ENCODE results near the gene ATE1.
A peak's percentile ranks its signal among the peaks of the same experiment; 100 is the strongest.
"Not testable (repeated sequence)": the region's sequence is repeated elsewhere in the genome, so short reads cannot be mapped to it uniquely, and the experiment has no call there.

The ATE1 gene

GRCh38 chr10:121930268-121931085 lies 2.6 kb upstream of the ATE1 start:
- H3K27ac ChIP-seq (ENCODE audit: low read depth, low read length); H3K27me3 ChIP-seq (ENCODE audit: control insufficient read depth in 1 of 2, insufficient read depth in 2 of 2, low read length in 2 of 2); H3K9ac ChIP-seq (ENCODE audit: low read depth in 1 of 2, low read length in 2 of 2): not testable (repeated sequence)

GRCh38 chr10:121929585-121930267 lies 1.9 kb upstream of the ATE1 start:
- H3K36me3 ChIP-seq (ENCODE audit: control insufficient read depth in 1 of 2, insufficient read depth in 2 of 2, low read length in 2 of 2); H3K27me3 ChIP-seq (ENCODE audit: control insufficient read depth in 1 of 2, insufficient read depth in 2 of 2, low read length in 2 of 2); H3K9me3 ChIP-seq (ENCODE audit: control insufficient read depth in 1 of 2, low read length in 2 of 2); H3K27ac ChIP-seq (ENCODE audit: low read depth, low read length); H3K9ac ChIP-seq (ENCODE audit: low read depth in 1 of 2, low read length in 2 of 2): not testable (repeated sequence)
- Histone ChIP-seq H3K4me1 (ENCODE audit: control insufficient read depth in 1 of 2, insufficient read depth in 2 of 2, low read length in 2 of 2) (peaks cover 5 to 33% of the 10 kb centered on the region in 2 donors), H3K4me3 (ENCODE audit: low read depth in 1 of 2, low read length in 2 of 2) (peak overlapping the region in 1 of 2 donors; percentile 28)

More at GRCh38 chr10:121930268-121931085, 2.6 kb upstream of the ATE1 start:
- not testable (repeated sequence) for H3K9me3 ChIP-seq (ENCODE audit: control insufficient read depth in 1 of 2, low read length in 2 of 2); H3K36me3 ChIP-seq (ENCODE audit: control insufficient read depth in 1 of 2, insufficient read depth in 2 of 2, low read length in 2 of 2); H3K4me3 ChIP-seq (ENCODE audit: low read depth in 1 of 2, low read length in 2 of 2)
- H3K4me1 ChIP-seq (ENCODE audit: control insufficient read depth in 1 of 2, insufficient read depth in 2 of 2, low read length in 2 of 2): peaks cover 5 to 38% of the 10 kb centered on the region in 2 donors

GRCh38 chr10:121928528-121928884 lies 675 bp upstream of the ATE1 start:
- Histone ChIP-seq H3K4me1 (ENCODE audit: control insufficient read depth in 1 of 2, insufficient read depth in 2 of 2, low read length in 2 of 2) (peaks cover 5 to 33% of the 10 kb centered on the region in 2 donors), H3K36me3 (ENCODE audit: control insufficient read depth in 1 of 2, insufficient read depth in 2 of 2, low read length in 2 of 2) (peaks cover 0 to under 1% of the 10 kb centered on the region in 2 donors), H3K27ac (ENCODE audit: low read depth, low read length) (peak overlapping the region; percentile 92), H3K4me3 (ENCODE audit: low read depth in 1 of 2, low read length in 2 of 2) (peak overlapping the region; percentile 88 to 95), H3K9ac (ENCODE audit: low read depth in 1 of 2, low read length in 2 of 2) (peak overlapping the region; percentile 97 to 98), H3K27me3 (ENCODE audit: control insufficient read depth in 1 of 2, insufficient read depth in 2 of 2, low read length in 2 of 2) (no peaks in the 10 kb centered on the region), H3K9me3 (ENCODE audit: control insufficient read depth in 1 of 2, low read length in 2 of 2) (no peaks in the 10 kb centered on the region)

GRCh38 chr10:121927318-121927840 lies 452 bp downstream of the ATE1 start:
- Histone ChIP-seq H3K9ac (ENCODE audit: low read depth in 1 of 2, low read length in 2 of 2) (peak overlapping the region; percentile 91 to 97), H3K27me3 (ENCODE audit: control insufficient read depth in 1 of 2, insufficient read depth in 2 of 2, low read length in 2 of 2) (no peaks in the 10 kb centered on the region), H3K27ac (ENCODE audit: low read depth, low read length) (peak overlapping the region; percentile 91), H3K9me3 (ENCODE audit: control insufficient read depth in 1 of 2, low read length in 2 of 2) (no peaks in the 10 kb centered on the region), H3K36me3 (ENCODE audit: control insufficient read depth in 1 of 2, insufficient read depth in 2 of 2, low read length in 2 of 2) (peaks cover 3 to 11% of the 10 kb centered on the region in 2 donors), H3K4me3 (ENCODE audit: low read depth in 1 of 2, low read length in 2 of 2) (peak overlapping the region; percentile 88 to 95), H3K4me1 (ENCODE audit: control insufficient read depth in 1 of 2, insufficient read depth in 2 of 2, low read length in 2 of 2) (peaks cover 5 to 33% of the 10 kb centered on the region in 2 donors)

- Histone ChIP-seq H3K4me1 (ENCODE audit: control insufficient read depth in 1 of 2, insufficient read depth in 2 of 2, low read length in 2 of 2) (peaks cover 5 to 31% of the 10 kb centered on the region in 2 donors), H3K9me3 (ENCODE audit: control insufficient read depth in 1 of 2, low read length in 2 of 2) (no peaks in the 10 kb centered on the region), H3K27me3 (ENCODE audit: control insufficient read depth in 1 of 2, insufficient read depth in 2 of 2, low read length in 2 of 2) (no peaks in the 10 kb centered on the region), H3K4me3 (ENCODE audit: low read depth in 1 of 2, low read length in 2 of 2) (peak overlapping the region; percentile 88 to 95), H3K27ac (ENCODE audit: low read depth, low read length) (peak overlapping the region; percentile 91), H3K9ac (ENCODE audit: low read depth in 1 of 2, low read length in 2 of 2) (peak overlapping the region; percentile 91 to 97), H3K36me3 (ENCODE audit: control insufficient read depth in 1 of 2, insufficient read depth in 2 of 2, low read length in 2 of 2) (peaks cover 4 to 12% of the 10 kb centered on the region in 2 donors)
These were observed 1.0 kb downstream of the ATE1 start for GRCh38 chr10:121926671-121927317.

- H3K9me3 ChIP-seq (ENCODE audit: control insufficient read depth in 1 of 2, low read length in 2 of 2): no peaks in the 10 kb centered on the region
- no peak overlapping the region for H3K27ac ChIP-seq (ENCODE audit: low read depth, low read length)
- no peaks in the 10 kb centered on the region for H3K27me3 ChIP-seq (ENCODE audit: control insufficient read depth in 1 of 2, insufficient read depth in 2 of 2, low read length in 2 of 2)
- no peak overlapping the region for H3K9ac ChIP-seq (ENCODE audit: low read depth in 1 of 2, low read length in 2 of 2)
- H3K4me1 ChIP-seq (ENCODE audit: control insufficient read depth in 1 of 2, insufficient read depth in 2 of 2, low read length in 2 of 2): peaks cover 5 to 24% of the 10 kb centered on the region in 2 donors
- H3K36me3 ChIP-seq (ENCODE audit: control insufficient read depth in 1 of 2, insufficient read depth in 2 of 2, low read length in 2 of 2): peaks cover 4 to 12% of the 10 kb centered on the region in 2 donors
- H3K4me3 ChIP-seq (ENCODE audit: low read depth in 1 of 2, low read length in 2 of 2): peak overlapping the region; percentile 88 to 95
These were observed 1.7 kb downstream of the ATE1 start for GRCh38 chr10:121926157-121926556.

GRCh38 chr10:121921238-121921931 lies 6.4 kb downstream of the ATE1 start:
- Histone ChIP-seq H3K36me3 (ENCODE audit: control insufficient read depth in 1 of 2, insufficient read depth in 2 of 2, low read length in 2 of 2) (peaks cover 4 to 15% of the 10 kb centered on the region in 2 donors), H3K9me3 (ENCODE audit: control insufficient read depth in 1 of 2, low read length in 2 of 2) (no peaks in the 10 kb centered on the region), H3K4me1 (ENCODE audit: control insufficient read depth in 1 of 2, insufficient read depth in 2 of 2, low read length in 2 of 2) (no peaks in the 10 kb centered on the region), H3K27me3 (ENCODE audit: control insufficient read depth in 1 of 2, insufficient read depth in 2 of 2, low read length in 2 of 2) (no peaks in the 10 kb centered on the region), H3K27ac (ENCODE audit: low read depth, low read length) (no peak overlapping the region), H3K4me3 (ENCODE audit: low read depth in 1 of 2, low read length in 2 of 2) (no peak overlapping the region), H3K9ac (ENCODE audit: low read depth in 1 of 2, low read length in 2 of 2) (no peak overlapping the region)

GRCh38 chr10:121919666-121920065 lies 8.2 kb downstream of the ATE1 start:
- Histone ChIP-seq H3K4me1 (ENCODE audit: control insufficient read depth in 1 of 2, insufficient read depth in 2 of 2, low read length in 2 of 2) (no peaks in the 10 kb centered on the region), H3K9me3 (ENCODE audit: control insufficient read depth in 1 of 2, low read length in 2 of 2) (no peaks in the 10 kb centered on the region), H3K36me3 (ENCODE audit: control insufficient read depth in 1 of 2, insufficient read depth in 2 of 2, low read length in 2 of 2) (peaks cover 4 to 15% of the 10 kb centered on the region in 2 donors), H3K27ac (ENCODE audit: low read depth, low read length) (no peak overlapping the region), H3K9ac (ENCODE audit: low read depth in 1 of 2, low read length in 2 of 2) (no peak overlapping the region), H3K27me3 (ENCODE audit: control insufficient read depth in 1 of 2, insufficient read depth in 2 of 2, low read length in 2 of 2) (no peaks in the 10 kb centered on the region), H3K4me3 (ENCODE audit: low read depth in 1 of 2, low read length in 2 of 2) (no peak overlapping the region)

GRCh38 chr10:121918800-121919199 lies 9.0 kb downstream of the ATE1 start:
- not testable (repeated sequence) for H3K9me3 ChIP-seq (ENCODE audit: control insufficient read depth in 1 of 2, low read length in 2 of 2); H3K4me3 ChIP-seq (ENCODE audit: low read depth in 1 of 2, low read length in 2 of 2); H3K27ac ChIP-seq (ENCODE audit: low read depth, low read length); H3K9ac ChIP-seq (ENCODE audit: low read depth in 1 of 2, low read length in 2 of 2); H3K27me3 ChIP-seq (ENCODE audit: control insufficient read depth in 1 of 2, insufficient read depth in 2 of 2, low read length in 2 of 2); H3K4me1 ChIP-seq (ENCODE audit: control insufficient read depth in 1 of 2, insufficient read depth in 2 of 2, low read length in 2 of 2)
- peaks cover 4 to 16% of the 10 kb centered on the region in 2 donors for H3K36me3 ChIP-seq (ENCODE audit: control insufficient read depth in 1 of 2, insufficient read depth in 2 of 2, low read length in 2 of 2)

All from duodenal mucosa (tissue), 2 donors.